HG03469 (cell line): ENCODE results near the gene SLC35C1.
"Not testable (repeated sequence)": the region's sequence is repeated elsewhere in the genome, so short reads cannot be mapped to it uniquely, and the experiment has no call there.

Source experiments
- ATAC-seq: cut with Tn5 transposase; IDR thresholded peaks from one replicate; pipeline ENCODE4 v1.9.1; 2021; ENCODE audit warnings: mild to moderate bottlenecking, moderate library complexity, moderate number of reproducible peaks; ENCODE audit not compliant: unreplicated experiment

Gene SLC35C1

GRCh38 chr11:45809456-45810395 is 4.8 kb downstream of the SLC35C1 start:
- ATAC-seq: no peak

GRCh38 chr11:45810431-45811108 is 5.6 kb downstream of the SLC35C1 start:
- ATAC-seq: no peak

GRCh38 chr11:45811109-45811435 is 6.1 kb downstream of the SLC35C1 start:
- ATAC-seq: no peak

- no peak for ATAC-seq
Observed at GRCh38 chr11:45811571-45812290, 6.8 kb downstream of the SLC35C1 start.

GRCh38 chr11:45812581-45813548 is 7.9 kb downstream of the SLC35C1 start:
- ATAC-seq: no peak

GRCh38 chr11:45815747-45816146 is 10.8 kb downstream of the SLC35C1 start:
- ATAC-seq: no peak

- ATAC-seq: no peak
Observed at GRCh38 chr11:45816614-45817013, 11.7 kb downstream of the SLC35C1 start.

- peak; percentile 86 for ATAC-seq
Observed at GRCh38 chr11:45817191-45817590, 12.2 kb downstream of the SLC35C1 start.

GRCh38 chr11:45818961-45819605 is 14.1 kb downstream of the SLC35C1 start:
- ATAC-seq: no peak

- no peak for ATAC-seq
Observed at GRCh38 chr11:45820211-45820857, 15.4 kb downstream of the SLC35C1 start.

GRCh38 chr11:45826492-45826891 is 21.5 kb downstream of the SLC35C1 start:
- not testable (repeated sequence) for ATAC-seq

- ATAC-seq: no peak
Observed at GRCh38 chr11:45827123-45827522, 22.2 kb downstream of the SLC35C1 start.

- ATAC-seq: no peak
Observed at GRCh38 chr11:45828996-45829395, 24.0 kb downstream of the SLC35C1 start.

- no peak for ATAC-seq
Observed at GRCh38 chr11:45830596-45830995, 25.6 kb downstream of the SLC35C1 start.

GRCh38 chr11:45832811-45833441 is 28.0 kb downstream of the SLC35C1 start:
- ATAC-seq: no peak

- ATAC-seq: no peak
Observed at GRCh38 chr11:45833761-45834160, 28.8 kb downstream of the SLC35C1 start.

GRCh38 chr11:45834298-45834756 is 29.4 kb downstream of the SLC35C1 start:
- no peak for ATAC-seq

GRCh38 chr11:45839204-45839603 is 34.3 kb downstream of the SLC35C1 start:
- ATAC-seq: no peak

- ATAC-seq: not testable (repeated sequence)
Observed at GRCh38 chr11:45840251-45840650, 35.3 kb downstream of the SLC35C1 start.
